Upper lobe of left lung (tissue), 4 donors: ENCODE measurements around the gene APP.

Experiments used
- EP300 ChIP-seq, 4 donors: sonication (generic); formaldehyde crosslinking; IDR thresholded peaks; one replicate each; pipeline ENCODE4 v1.5.1; 2017; ENCODE audit warnings: antibody characterized with exemption in 4 of 4, control low read depth in 2 of 4
- POLR2A ChIP-seq, 4 donors: fragments of 450-650 bp; IDR thresholded peaks; one replicate each; pipeline ENCODE4 v1.5.1; 2016 to 2017; ENCODE audit warnings: antibody characterized with exemption in 4 of 4, mild to moderate bottlenecking in 2 of 4
- TF ChIP-seq, protein P1 (sequence below), 6 experiments: fragments of 450-650 bp in 4 of 6; fragments of 200-600 bp in 2 of 6; sonication (generic) in 2 of 6; IDR thresholded peaks; one replicate each; pipeline ENCODE4 v1.5.1; 2016 to 2019; ENCODE audit warnings: antibody characterized with exemption in 6 of 6

DNA sequence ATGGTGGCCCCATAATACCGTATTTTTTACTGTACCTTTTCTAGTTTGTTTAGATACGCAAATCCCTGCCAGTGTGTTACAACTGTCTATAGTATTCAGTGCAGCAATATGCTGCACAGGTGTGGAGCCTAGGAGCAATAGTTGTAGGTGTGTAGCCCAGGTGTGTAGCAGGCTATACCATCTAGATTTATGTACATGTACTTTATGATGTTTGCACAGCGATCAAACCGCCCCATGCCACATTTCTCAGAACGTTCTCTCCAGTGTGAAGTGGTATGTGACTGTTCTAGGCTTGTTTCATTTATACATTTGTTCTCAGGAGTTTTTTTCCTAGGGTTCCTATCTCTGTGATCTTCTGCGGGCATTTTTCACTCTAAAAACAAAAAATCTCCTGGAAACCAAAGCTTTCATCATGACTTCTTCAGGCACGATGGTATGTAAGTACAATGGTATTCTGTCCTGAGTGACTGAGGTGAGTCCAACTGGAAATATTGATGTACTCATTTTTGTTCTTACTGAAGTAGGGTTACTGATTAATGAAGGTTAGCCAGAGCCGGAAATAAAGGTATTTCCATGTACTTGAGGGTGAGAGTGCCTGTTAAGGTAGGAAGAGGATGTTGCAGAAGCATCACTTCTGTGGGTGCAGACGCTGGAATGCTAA is 282.8 kb downstream of the APP start:
- TF ChIP-seq, protein P1, sequence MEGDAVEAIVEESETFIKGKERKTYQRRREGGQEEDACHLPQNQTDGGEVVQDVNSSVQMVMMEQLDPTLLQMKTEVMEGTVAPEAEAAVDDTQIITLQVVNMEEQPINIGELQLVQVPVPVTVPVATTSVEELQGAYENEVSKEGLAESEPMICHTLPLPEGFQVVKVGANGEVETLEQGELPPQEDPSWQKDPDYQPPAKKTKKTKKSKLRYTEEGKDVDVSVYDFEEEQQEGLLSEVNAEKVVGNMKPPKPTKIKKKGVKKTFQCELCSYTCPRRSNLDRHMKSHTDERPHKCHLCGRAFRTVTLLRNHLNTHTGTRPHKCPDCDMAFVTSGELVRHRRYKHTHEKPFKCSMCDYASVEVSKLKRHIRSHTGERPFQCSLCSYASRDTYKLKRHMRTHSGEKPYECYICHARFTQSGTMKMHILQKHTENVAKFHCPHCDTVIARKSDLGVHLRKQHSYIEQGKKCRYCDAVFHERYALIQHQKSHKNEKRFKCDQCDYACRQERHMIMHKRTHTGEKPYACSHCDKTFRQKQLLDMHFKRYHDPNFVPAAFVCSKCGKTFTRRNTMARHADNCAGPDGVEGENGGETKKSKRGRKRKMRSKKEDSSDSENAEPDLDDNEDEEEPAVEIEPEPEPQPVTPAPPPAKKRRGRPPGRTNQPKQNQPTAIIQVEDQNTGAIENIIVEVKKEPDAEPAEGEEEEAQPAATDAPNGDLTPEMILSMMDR (IDR thresholded peaks at IDR 0.05): no peak
- TF ChIP-seq POLR2A (IDR thresholded peaks at IDR 0.05) (no peak), EP300 (IDR thresholded peaks at IDR 0.05) (no peak)
